ENCODE measurements around the gene MAN1A1.

Gene MAN1A1

DNA sequence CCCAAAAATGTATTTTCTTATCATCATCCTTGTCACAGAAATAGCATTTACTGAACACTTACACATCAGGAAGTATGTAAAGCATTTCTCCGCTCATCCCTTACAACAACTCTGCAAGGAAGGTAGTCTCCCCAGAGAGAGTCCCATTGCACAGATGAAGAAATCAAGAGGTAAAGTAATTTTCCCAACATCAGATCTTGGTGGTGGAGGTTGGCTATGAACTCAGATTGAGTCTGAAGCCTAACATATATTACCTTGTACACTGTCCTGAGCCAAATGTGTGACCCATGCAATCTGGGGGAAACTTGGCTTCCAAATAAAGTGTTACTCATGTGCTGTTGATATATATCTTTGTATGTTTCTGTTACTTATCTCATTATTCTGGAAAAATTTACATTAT is 31.4 kb downstream of the MAN1A1 start:
- Histone ChIP-seq H3K4me3 (no peak overlapping the region), H3K36me3 (ENCODE audit: insufficient read depth, low read length) (no peaks in the 10 kb centered on the region), H3K9me3 (ENCODE audit: low read depth, low read length) (no peaks in the 10 kb centered on the region), H3K27ac (no peak overlapping the region), H3K9ac (ENCODE audit: insufficient read length) (no peak overlapping the region)
- TF ChIP-seq EZH2 (IDR thresholded peaks at IDR 0.05) (no peak), FOXP2 (optimal IDR thresholded peaks at IDR 0.05; ENCODE audit: control extremely low read depth, extremely low read length, insufficient read depth) (no peak), POLR2AphosphoS5 (IDR thresholded peaks at IDR 0.05; ENCODE audit: borderline replicate concordance, low read depth, low read length) (no peak)
- DNase-seq (ENCODE audit: low read depth, low spot score), result no peak

DNA sequence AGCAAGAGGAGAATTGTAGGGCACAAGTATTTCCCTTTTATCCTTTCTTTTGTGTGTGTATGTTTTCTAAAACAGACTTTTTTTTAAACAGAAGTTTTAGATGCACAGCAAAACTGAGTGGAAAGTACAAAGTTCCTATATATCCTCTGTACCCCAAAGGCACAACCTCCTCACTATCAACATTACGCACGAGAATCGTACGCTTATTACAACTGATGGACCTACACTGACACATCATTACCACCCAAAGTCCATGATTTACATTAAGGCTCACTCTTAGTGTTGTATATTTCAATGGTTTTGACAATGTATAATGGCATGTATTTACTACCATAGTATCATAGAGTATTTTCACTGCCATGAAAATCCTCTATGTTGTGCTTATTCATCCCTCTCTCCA is 32.6 kb downstream of the MAN1A1 start:
- no peak for DNase-seq (ENCODE audit: low read depth, low spot score)
- no peak overlapping the region for H3K9ac ChIP-seq (ENCODE audit: insufficient read length)
- H3K27ac ChIP-seq, result no peak overlapping the region
- H3K4me3 ChIP-seq, result no peak overlapping the region
- H3K9me3 ChIP-seq (ENCODE audit: low read depth, low read length), result no peaks in the 10 kb centered on the region
- no peak for TF ChIP-seq FOXP2 (optimal IDR thresholded peaks at IDR 0.05; ENCODE audit: control extremely low read depth, extremely low read length, insufficient read depth)
- TF ChIP-seq EZH2 (IDR thresholded peaks at IDR 0.05), result no peak
- no peak for TF ChIP-seq POLR2AphosphoS5 (IDR thresholded peaks at IDR 0.05; ENCODE audit: borderline replicate concordance, low read depth, low read length)
- H3K36me3 ChIP-seq (ENCODE audit: insufficient read depth, low read length), result no peaks in the 10 kb centered on the region

DNA sequence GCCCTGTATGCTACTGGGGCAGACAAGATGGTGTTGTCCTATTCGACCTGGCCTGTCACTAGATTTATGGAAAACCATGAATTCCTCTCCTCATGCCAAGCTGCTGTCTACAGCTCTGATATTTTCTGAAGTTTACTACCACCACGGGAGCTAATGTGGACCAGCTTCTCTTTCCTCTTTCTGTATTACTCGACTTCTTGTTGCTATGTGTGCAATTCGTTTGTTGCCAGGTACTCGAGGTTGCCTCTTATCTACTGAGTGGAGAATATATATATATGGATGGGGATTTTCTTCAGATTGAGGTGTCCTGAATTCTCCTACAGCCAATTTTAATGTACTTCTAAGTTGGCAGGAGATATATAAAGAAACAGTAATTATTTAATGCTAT is 34.7 kb downstream of the MAN1A1 start:
- no peaks in the 10 kb centered on the region for H3K36me3 ChIP-seq (ENCODE audit: insufficient read depth, low read length)
- no peak overlapping the region for H3K4me3 ChIP-seq
- H3K9ac ChIP-seq (ENCODE audit: insufficient read length), result no peak overlapping the region
- TF ChIP-seq EZH2 (IDR thresholded peaks at IDR 0.05) (no peak), FOXP2 (optimal IDR thresholded peaks at IDR 0.05; ENCODE audit: control extremely low read depth, extremely low read length, insufficient read depth) (no peak), POLR2AphosphoS5 (IDR thresholded peaks at IDR 0.05; ENCODE audit: borderline replicate concordance, low read depth, low read length) (no peak)
- no peaks in the 10 kb centered on the region for H3K9me3 ChIP-seq (ENCODE audit: low read depth, low read length)
- no peak for DNase-seq (ENCODE audit: low read depth, low spot score)
- no peak overlapping the region for H3K27ac ChIP-seq

- TF ChIP-seq FOXP2 (optimal IDR thresholded peaks at IDR 0.05; ENCODE audit: control extremely low read depth, extremely low read length, insufficient read depth) (no peak), EZH2 (IDR thresholded peaks at IDR 0.05) (no peak), POLR2AphosphoS5 (IDR thresholded peaks at IDR 0.05; ENCODE audit: borderline replicate concordance, low read depth, low read length) (no peak)
- no peak overlapping the region for H3K9ac ChIP-seq (ENCODE audit: insufficient read length)
Observed at GRCh38 chr6:119313937-119314884, 35.4 kb downstream of the MAN1A1 start.

DNA sequence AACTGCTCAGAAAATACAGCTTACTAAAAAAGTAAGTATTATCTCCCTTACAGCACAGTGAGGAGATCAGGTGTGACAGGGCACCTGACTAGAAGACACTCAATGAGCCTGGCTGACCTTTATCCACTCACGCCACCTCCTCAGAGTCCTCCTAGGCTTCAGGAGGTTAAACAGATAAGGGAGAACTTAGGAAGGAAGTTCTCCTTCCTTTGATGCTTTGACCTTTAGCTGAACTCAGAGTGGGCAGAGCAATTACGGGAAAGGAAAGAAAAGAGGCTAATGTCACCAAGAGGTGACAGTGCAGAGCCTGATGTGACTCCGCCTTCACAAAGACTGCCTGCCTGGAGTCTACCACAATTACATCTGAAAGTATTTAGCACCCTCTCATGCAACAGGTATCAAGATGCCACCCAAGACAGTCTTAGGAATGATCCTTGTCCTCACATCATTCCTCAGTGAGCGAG is 36.7 kb downstream of the MAN1A1 start:
- Histone ChIP-seq H3K27ac (no peak overlapping the region), H3K36me3 (ENCODE audit: insufficient read depth, low read length) (no peaks in the 10 kb centered on the region), H3K4me3 (no peak overlapping the region), H3K9me3 (ENCODE audit: low read depth, low read length) (no peaks in the 10 kb centered on the region), H3K9ac (ENCODE audit: insufficient read length) (no peak overlapping the region)
- DNase-seq (ENCODE audit: low read depth, low spot score), result no peak
- TF ChIP-seq EZH2 (IDR thresholded peaks at IDR 0.05) (no peak), POLR2AphosphoS5 (IDR thresholded peaks at IDR 0.05; ENCODE audit: borderline replicate concordance, low read depth, low read length) (no peak), FOXP2 (optimal IDR thresholded peaks at IDR 0.05; ENCODE audit: control extremely low read depth, extremely low read length, insufficient read depth) (no peak)

More at GRCh38 chr6:119313937-119314884, 35.4 kb downstream of the MAN1A1 start:
- no peaks in the 10 kb centered on the region for H3K36me3 ChIP-seq (ENCODE audit: insufficient read depth, low read length)
- H3K27ac ChIP-seq, result no peak overlapping the region
- no peaks in the 10 kb centered on the region for H3K9me3 ChIP-seq (ENCODE audit: low read depth, low read length)
- DNase-seq (ENCODE audit: low read depth, low spot score), result no peak
- no peak overlapping the region for H3K4me3 ChIP-seq

- Histone ChIP-seq H3K9me3 (ENCODE audit: low read depth, low read length) (no peaks in the 10 kb centered on the region), H3K27ac (no peak overlapping the region), H3K9ac (ENCODE audit: insufficient read length) (no peak overlapping the region), H3K36me3 (ENCODE audit: insufficient read depth, low read length) (no peaks in the 10 kb centered on the region), H3K4me3 (no peak overlapping the region)
- no peak for DNase-seq (ENCODE audit: low read depth, low spot score)
- TF ChIP-seq EZH2 (IDR thresholded peaks at IDR 0.05), result no peak
- no peak for TF ChIP-seq FOXP2 (optimal IDR thresholded peaks at IDR 0.05; ENCODE audit: control extremely low read depth, extremely low read length, insufficient read depth)
- no peak for TF ChIP-seq POLR2AphosphoS5 (IDR thresholded peaks at IDR 0.05; ENCODE audit: borderline replicate concordance, low read depth, low read length)
Observed at GRCh38 chr6:119312441-119312840, 37.1 kb downstream of the MAN1A1 start.

DNA sequence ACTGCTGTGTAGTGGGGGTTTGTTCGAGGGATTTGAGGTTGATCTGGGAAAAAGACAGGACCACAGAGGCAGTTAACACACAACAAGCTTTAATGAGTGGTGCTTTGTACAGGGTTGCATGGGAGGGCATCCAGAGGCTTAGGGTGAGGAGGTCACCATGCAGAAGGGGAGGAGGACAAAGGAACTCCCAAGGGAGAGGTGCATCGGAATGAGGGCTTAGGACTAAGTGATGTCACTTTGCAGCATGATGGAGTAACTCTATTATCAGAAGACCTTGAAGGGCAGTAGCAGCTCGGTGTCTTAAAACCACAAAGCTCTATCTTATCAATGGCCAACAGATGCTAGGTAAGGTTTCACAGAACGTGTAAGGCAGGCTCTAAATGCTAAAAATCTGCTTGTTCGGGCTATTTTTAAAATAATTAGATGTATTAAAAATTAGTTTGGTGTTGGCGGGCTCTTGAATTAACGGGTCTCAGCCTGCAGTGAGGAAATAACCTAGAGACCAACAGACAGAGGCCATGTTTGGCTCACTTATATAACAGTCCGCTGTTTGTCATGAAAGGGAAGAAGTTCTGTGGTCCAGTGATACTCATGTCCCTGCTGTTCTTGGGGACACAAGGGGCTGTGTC is 37.9 kb downstream of the MAN1A1 start:
- H3K9ac ChIP-seq (ENCODE audit: insufficient read length), result no peak overlapping the region

DNA sequence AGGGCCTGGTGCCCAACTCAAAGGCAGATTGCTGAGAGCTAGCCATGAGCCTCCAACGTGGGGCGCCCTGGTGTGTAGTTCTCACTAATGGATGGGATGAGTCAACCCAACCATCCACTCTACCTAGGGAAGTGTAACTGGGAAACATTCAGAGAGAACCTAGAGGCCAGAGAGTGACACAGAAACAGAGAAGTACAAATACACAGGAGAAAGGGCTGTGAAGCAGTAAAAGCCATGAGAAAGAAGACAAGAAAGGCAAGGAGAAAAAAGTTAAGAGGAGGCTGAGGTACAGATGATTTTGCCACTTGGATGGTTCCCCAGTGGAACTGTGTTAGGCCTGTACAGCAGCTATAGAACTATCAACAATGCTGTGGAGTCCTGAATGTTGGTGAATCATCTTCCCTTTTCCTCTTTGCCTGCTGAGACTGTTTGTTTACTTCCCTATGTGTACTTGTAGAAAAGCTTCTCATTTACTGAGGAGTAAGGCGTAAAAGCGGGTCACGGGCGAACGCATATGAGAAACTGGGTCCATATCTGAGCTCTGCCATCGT is 39.0 kb downstream of the MAN1A1 start:
- DNase-seq (ENCODE audit: low read depth, low spot score), result no peak
- no peak for TF ChIP-seq FOXP2 (optimal IDR thresholded peaks at IDR 0.05; ENCODE audit: control extremely low read depth, extremely low read length, insufficient read depth)
- no peak for TF ChIP-seq POLR2AphosphoS5 (IDR thresholded peaks at IDR 0.05; ENCODE audit: borderline replicate concordance, low read depth, low read length)
- no peak for TF ChIP-seq EZH2 (IDR thresholded peaks at IDR 0.05)
- Histone ChIP-seq H3K27ac (no peak overlapping the region), H3K9me3 (ENCODE audit: low read depth, low read length) (no peaks in the 10 kb centered on the region), H3K4me3 (no peak overlapping the region), H3K9ac (ENCODE audit: insufficient read length) (no peak overlapping the region), H3K36me3 (ENCODE audit: insufficient read depth, low read length) (no peaks in the 10 kb centered on the region)

More for the DNA sequence above, 37.9 kb downstream of the MAN1A1 start:
- Histone ChIP-seq H3K36me3 (ENCODE audit: insufficient read depth, low read length) (no peaks in the 10 kb centered on the region), H3K9me3 (ENCODE audit: low read depth, low read length) (no peaks in the 10 kb centered on the region), H3K27ac (no peak overlapping the region), H3K4me3 (no peak overlapping the region)
- TF ChIP-seq EZH2 (IDR thresholded peaks at IDR 0.05), result no peak
- no peak for TF ChIP-seq FOXP2 (optimal IDR thresholded peaks at IDR 0.05; ENCODE audit: control extremely low read depth, extremely low read length, insufficient read depth)
- TF ChIP-seq POLR2AphosphoS5 (IDR thresholded peaks at IDR 0.05; ENCODE audit: borderline replicate concordance, low read depth, low read length), result no peak
- DNase-seq (ENCODE audit: low read depth, low spot score), result no peak

Data from SK-N-MC (cell line).